Coronary artery (tissue), 2 donors: ENCODE measurements around the gene SYT7.

ENCODE experiments used
- DNase-seq: peaks from one replicate; pipeline ENCODE4 v3.0.0-alpha.2; 2017; ENCODE audit warnings: low spot score
- H3K27ac ChIP-seq, 2 donors: fragments of 200-600 bp; sonication (generic); one replicate each; pipeline ENCODE4 v1.5.1; 2016 to 2019
- H3K4me3 ChIP-seq: fragments of 200-600 bp; sonication (generic); 2 replicates; pipeline ENCODE4 v1.5.1; 2016; ENCODE audit warnings: mild to moderate bottlenecking, moderate library complexity
- TF ChIP-seq, protein P1 (sequence below): fragments of 200-600 bp; sonication (generic); IDR thresholded peaks from one replicate; pipeline ENCODE4 v1.5.1; 2019; ENCODE audit warnings: antibody characterized with exemption

SYT7 gene

DNA sequence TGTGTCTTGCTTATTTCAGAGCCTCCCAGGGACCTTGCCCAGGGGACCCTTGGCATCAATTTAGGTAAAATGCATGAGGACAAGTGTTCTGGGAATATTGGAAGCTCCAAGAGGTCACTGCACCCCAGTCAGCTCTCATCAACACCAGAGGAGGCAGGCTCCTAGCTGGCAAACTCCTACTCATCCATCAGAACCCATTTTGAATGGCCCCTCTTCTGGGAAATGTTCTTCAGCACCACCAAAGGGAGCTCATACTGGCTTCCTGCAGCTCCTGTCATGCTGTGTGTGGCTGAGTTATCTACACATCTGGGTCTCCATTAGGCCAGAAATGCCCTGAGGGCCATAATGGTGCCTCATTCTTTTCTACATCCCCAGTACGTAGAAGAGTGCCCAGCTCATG is 54.6 kb downstream of the SYT7 start:
- TF ChIP-seq, protein P1, sequence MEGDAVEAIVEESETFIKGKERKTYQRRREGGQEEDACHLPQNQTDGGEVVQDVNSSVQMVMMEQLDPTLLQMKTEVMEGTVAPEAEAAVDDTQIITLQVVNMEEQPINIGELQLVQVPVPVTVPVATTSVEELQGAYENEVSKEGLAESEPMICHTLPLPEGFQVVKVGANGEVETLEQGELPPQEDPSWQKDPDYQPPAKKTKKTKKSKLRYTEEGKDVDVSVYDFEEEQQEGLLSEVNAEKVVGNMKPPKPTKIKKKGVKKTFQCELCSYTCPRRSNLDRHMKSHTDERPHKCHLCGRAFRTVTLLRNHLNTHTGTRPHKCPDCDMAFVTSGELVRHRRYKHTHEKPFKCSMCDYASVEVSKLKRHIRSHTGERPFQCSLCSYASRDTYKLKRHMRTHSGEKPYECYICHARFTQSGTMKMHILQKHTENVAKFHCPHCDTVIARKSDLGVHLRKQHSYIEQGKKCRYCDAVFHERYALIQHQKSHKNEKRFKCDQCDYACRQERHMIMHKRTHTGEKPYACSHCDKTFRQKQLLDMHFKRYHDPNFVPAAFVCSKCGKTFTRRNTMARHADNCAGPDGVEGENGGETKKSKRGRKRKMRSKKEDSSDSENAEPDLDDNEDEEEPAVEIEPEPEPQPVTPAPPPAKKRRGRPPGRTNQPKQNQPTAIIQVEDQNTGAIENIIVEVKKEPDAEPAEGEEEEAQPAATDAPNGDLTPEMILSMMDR = no peak
- Histone ChIP-seq H3K4me3 (no peak overlapping the region), H3K27ac (no peak overlapping the region)
- DNase-seq = no peak

DNA sequence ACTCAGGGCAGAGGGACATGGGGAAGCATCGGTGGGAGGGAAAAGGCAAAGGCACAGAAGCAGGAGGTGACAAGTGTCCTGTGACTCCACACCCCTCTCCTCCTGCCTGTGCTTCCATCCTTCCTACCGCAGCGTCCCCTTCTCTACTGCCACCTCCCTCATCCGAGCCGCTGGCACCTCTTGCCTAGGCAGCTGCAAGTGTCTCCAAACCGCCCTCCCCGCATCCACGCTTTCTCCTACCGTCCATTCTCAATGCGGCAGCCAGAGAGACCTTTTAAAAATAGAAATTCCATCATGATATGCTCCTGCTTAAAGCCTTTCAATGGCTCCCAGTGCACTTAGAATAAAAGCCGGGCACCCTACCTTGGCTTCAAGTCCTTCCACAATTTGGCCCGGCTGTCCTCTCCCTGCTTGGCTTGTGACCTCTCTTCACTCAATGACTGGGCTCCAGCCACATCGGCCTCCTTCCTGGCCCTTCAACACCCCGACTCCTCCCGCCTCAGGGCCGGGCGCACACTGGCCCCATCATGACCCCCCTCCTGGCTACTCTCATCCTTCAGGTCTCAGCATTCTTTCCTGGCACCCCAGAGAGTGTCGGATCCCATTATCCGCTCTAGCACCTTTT is 55.8 kb downstream of the SYT7 start:
- H3K27ac ChIP-seq = no peak overlapping the region

DNA sequence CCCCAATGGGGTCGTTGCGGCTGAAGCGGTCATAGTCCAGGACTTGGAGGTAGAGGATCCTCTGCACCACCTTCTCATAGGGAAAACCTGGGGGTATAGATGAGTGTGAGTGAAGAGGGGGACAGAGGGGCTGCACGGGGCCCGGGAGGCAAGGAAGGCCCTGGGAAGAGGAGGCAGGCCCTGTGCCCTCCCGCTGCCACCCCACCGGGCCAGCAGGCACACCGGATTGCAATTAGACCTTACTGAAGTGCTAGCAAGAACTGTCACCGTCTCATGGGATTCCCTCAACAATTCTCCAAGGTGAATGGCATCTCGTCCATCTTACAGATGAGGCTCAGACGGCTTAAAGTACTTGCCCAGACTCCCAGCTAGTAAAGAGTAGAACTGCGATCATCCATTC is 56.4 kb downstream of the SYT7 start:
- Histone ChIP-seq H3K4me3 (no peak overlapping the region), H3K27ac (no peak overlapping the region)
- no peak for DNase-seq
- TF ChIP-seq, protein P1 = no peak

More for the DNA sequence above, 55.8 kb downstream of the SYT7 start:
- DNase-seq = no peak
- TF ChIP-seq, protein P1 = no peak
- H3K4me3 ChIP-seq = no peak overlapping the region

DNA sequence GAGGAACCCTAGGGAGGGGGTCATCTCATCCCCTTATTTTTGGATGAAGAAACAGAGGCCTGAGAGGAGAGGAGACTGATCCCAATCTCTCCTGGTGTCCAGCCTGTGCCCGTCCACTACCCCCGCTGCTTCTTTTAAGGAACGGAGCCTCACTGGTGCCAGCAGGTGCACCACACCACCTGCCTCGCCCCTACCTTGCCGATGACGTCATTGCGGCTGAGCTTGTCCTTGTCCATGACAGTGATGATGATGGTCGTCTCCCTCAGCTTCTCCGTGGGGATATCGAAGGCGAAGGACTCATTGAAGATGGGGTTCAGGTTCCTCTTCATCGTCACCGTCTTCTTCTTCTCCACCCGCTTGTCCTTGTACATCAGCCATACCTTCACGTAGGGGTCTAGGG is 58.0 kb downstream of the SYT7 start:
- no peak for DNase-seq
- TF ChIP-seq, protein P1 = no peak
- Histone ChIP-seq H3K4me3 (no peak overlapping the region), H3K27ac (no peak overlapping the region)

DNA sequence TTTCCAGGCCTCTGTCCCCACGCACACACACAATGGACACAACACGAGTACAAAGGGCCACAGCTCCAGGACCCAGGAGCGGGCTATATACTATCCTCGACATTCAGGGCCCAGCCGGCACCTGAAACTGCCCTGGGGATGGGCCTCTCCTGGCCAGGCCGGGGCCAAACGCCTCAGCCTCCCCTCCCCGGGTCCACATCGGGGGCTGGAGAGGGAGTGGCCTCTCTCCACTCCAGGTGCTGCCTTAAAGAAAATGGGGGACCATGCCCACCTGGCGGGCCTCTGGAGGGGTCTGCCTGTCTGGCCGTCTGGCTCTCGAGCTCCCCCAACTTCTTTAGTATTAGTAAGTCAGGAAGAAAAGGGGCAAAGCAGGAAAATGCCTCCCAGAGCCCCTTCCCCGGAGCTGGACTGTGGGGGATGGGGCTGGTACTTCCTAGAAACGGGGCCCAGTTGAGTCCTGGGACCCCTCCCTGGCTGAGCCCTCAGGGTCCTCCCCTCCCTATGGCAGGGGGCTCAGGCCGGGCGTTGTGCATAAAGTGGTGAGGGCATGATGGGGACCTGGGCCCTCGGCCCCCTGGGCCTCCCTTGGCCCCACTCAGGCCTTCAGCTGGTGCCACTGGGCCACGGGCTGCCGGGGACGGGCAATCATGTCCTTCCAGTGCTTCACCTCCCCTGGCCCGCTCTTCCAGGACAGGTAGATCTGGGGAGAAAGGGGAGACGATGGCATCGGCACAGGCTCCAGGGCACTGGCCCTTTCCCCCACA is 62.7 kb downstream of the SYT7 start:
- DNase-seq = no peak
- Histone ChIP-seq H3K4me3 (no peak overlapping the region), H3K27ac (no peak overlapping the region)
- TF ChIP-seq, protein P1 = no peak

DNA sequence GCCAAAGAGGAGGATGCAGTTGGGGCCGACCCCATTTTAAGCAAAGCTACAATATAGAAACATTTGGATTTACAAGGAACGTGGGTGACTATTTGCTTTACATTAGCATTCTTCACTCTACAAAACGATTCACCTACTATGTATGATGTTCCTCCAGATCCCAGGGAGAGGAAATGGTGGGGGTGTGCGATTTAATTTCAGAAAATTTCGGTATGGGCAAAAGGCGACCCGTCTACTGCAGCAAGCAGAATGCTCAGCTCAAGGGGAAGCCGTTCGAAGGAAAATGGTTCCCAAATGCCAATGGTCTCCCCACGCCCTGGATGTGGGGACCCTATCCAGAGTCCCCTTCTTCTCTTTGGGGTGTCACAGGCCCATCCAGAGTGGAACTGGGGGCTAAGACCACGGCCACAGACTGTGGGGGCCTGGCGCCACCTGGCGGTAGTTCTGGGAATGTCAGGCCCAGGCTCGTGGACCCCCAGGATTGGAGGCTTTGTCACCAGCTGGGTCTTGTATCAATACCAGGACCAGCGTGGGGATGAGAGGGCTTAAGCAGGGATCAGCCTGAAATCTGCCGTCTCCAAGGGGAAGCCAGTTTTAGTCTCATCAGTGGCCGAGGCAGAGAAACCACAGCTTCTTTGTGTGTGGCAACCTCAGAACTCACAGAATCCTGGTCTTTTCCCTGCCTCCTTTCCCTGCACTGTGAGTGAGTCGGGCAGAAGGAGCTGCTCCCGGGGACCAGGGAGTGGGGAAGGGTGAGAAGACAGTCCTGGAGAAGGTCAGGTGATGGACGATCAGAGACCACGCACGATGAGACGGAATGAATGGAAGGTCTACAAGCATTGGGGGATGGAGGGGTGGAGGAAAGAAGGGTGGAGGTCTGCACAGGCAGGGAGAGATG is 64.0 kb downstream of the SYT7 start:
- Histone ChIP-seq H3K27ac (no peak overlapping the region), H3K4me3 (peak overlapping the region; percentile 51)
- TF ChIP-seq, protein P1 = peak; percentile 97
- DNase-seq = no peak
